Measurements from ENCODE around the gene ARHGAP1.
A peak's percentile ranks its signal among the peaks of the same experiment; 100 is the strongest.

Gene ARHGAP1

GRCh38 chr11:46722566-46723358, 22.3 kb upstream of the ARHGAP1 start:
- no peak overlapping the region for H3K27ac ChIP-seq
- TF ChIP-seq ZFX (IDR thresholded peaks at IDR 0.05; ENCODE audit: borderline replicate concordance): no peak
- no peak for TF ChIP-seq CTCF (IDR thresholded peaks at IDR 0.05)

- TF ChIP-seq CTCF (IDR thresholded peaks at IDR 0.05) (no peak), ZFX (IDR thresholded peaks at IDR 0.05; ENCODE audit: borderline replicate concordance) (no peak)
- peak overlapping the region; percentile 27; the same call in 1 of the 2 replicates for H3K27ac ChIP-seq
Measured at GRCh38 chr11:46721286-46721685, 20.9 kb upstream of the ARHGAP1 start.

GRCh38 chr11:46719543-46720218, 19.3 kb upstream of the ARHGAP1 start:
- H3K27ac ChIP-seq: peak overlapping the region; percentile 89
- TF ChIP-seq CTCF (IDR thresholded peaks at IDR 0.05): no peak
- TF ChIP-seq ZFX (IDR thresholded peaks at IDR 0.05; ENCODE audit: borderline replicate concordance): no peak

GRCh38 chr11:46719048-46719542, 18.7 kb upstream of the ARHGAP1 start, which contains the start of gene F2:
TSS of gene F2 (plus strand) at chr11:46719213. CDS start at chr11:46719236, 23 bp downstream.
- TF ChIP-seq ZFX (IDR thresholded peaks at IDR 0.05; ENCODE audit: borderline replicate concordance) (no peak), CTCF (IDR thresholded peaks at IDR 0.05) (no peak)
- peak within 1 kb of the TSS; percentile 89 for H3K27ac ChIP-seq

GRCh38 chr11:46718155-46719019, 18.0 kb upstream of the ARHGAP1 start:
- TF ChIP-seq ZFX (IDR thresholded peaks at IDR 0.05; ENCODE audit: borderline replicate concordance) (no peak), CTCF (IDR thresholded peaks at IDR 0.05) (no peak)
- peak overlapping the region; percentile 89 for H3K27ac ChIP-seq

- peak overlapping the region; percentile 89 for H3K27ac ChIP-seq
Measured at GRCh38 chr11:46717825-46718154, 17.4 kb upstream of the ARHGAP1 start.

- no peak overlapping the region for H3K27ac ChIP-seq
- no peak for TF ChIP-seq ZFX (IDR thresholded peaks at IDR 0.05; ENCODE audit: borderline replicate concordance)
- TF ChIP-seq CTCF (IDR thresholded peaks at IDR 0.05): no peak
Measured at GRCh38 chr11:46712874-46713576, 12.6 kb upstream of the ARHGAP1 start.
